HG02798 (cell line): ENCODE results near the gene RRM1.

Experiments used
- ATAC-seq: cut with Tn5 transposase; IDR thresholded peaks from one replicate; pipeline ENCODE4 v1.9.1; 2021; ENCODE audit warnings: mild to moderate bottlenecking; ENCODE audit not compliant: unreplicated experiment, poor library complexity

RRM1 gene

GRCh38 chr11:4183410-4184057 is 88.9 kb downstream of the RRM1 start:
- ATAC-seq: no peak

GRCh38 chr11:4184163-4184916 is 89.7 kb downstream of the RRM1 start:
- no peak for ATAC-seq

- no peak for ATAC-seq
Observed at GRCh38 chr11:4185561-4185960, 91.0 kb downstream of the RRM1 start.

GRCh38 chr11:4186464-4187054 is 92.0 kb downstream of the RRM1 start:
- no peak for ATAC-seq

GRCh38 chr11:4187055-4187988 is 92.7 kb downstream of the RRM1 start:
- peak; percentile 95 for ATAC-seq
